ENCODE data around the gene DENND2A.

Gene DENND2A, protein sequence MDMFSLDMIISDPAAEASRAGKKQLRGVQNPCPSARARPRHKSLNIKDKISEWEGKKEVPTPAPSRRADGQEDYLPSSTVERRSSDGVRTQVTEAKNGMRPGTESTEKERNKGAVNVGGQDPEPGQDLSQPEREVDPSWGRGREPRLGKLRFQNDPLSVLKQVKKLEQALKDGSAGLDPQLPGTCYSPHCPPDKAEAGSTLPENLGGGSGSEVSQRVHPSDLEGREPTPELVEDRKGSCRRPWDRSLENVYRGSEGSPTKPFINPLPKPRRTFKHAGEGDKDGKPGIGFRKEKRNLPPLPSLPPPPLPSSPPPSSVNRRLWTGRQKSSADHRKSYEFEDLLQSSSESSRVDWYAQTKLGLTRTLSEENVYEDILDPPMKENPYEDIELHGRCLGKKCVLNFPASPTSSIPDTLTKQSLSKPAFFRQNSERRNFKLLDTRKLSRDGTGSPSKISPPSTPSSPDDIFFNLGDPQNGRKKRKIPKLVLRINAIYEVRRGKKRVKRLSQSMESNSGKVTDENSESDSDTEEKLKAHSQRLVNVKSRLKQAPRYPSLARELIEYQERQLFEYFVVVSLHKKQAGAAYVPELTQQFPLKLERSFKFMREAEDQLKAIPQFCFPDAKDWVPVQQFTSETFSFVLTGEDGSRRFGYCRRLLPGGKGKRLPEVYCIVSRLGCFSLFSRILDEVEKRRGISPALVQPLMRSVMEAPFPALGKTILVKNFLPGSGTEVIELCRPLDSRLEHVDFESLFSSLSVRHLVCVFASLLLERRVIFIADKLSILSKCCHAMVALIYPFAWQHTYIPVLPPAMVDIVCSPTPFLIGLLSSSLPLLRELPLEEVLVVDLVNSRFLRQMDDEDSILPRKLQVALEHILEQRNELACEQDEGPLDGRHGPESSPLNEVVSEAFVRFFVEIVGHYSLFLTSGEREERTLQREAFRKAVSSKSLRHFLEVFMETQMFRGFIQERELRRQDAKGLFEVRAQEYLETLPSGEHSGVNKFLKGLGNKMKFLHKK

GRCh38 chr7:140640727-140641523 is at the start of gene DENND2A:
Gene DENND2A (minus strand): TSS chr7:140640813. CDS start chr7:140602397, 38,416 bp downstream.
- no peak for TF ChIP-seq Cebpa-rat (IDR thresholded peaks at IDR 0.05)
- Histone ChIP-seq H3K9ac (peak within 1 kb of the TSS; percentile 53 to 78 (median 67); a peak in 19 of 22 replicates), H3K9me3 (replicated peaks in 1 of 11) (no peaks in the 10 kb centered on the region), H3K4me1 (peaks cover 35 to 47% (median 43%) of the 10 kb centered on the region in 10 experiments), H3K27ac (peak within 1 kb of the TSS in 9 of 11 experiments; percentile 20 to 60 (median 41); a peak in 16 of 22 replicates), H3K4me2 (peak within 1 kb of the TSS; percentile 94 to 100 (median 99)), H3K36me3 (no peaks in the 10 kb centered on the region), H4K20me1 (peaks cover 0 to 21% (median 4%) of the 10 kb centered on the region in 11 experiments; a peak in 7 of 22 replicates), H3K4me3 (peak within 1 kb of the TSS; percentile 54 to 74 (median 68)), H3K27me3 (peaks cover 25 to 56% (median 36%) of the 10 kb centered on the region in 11 experiments)

DNA sequence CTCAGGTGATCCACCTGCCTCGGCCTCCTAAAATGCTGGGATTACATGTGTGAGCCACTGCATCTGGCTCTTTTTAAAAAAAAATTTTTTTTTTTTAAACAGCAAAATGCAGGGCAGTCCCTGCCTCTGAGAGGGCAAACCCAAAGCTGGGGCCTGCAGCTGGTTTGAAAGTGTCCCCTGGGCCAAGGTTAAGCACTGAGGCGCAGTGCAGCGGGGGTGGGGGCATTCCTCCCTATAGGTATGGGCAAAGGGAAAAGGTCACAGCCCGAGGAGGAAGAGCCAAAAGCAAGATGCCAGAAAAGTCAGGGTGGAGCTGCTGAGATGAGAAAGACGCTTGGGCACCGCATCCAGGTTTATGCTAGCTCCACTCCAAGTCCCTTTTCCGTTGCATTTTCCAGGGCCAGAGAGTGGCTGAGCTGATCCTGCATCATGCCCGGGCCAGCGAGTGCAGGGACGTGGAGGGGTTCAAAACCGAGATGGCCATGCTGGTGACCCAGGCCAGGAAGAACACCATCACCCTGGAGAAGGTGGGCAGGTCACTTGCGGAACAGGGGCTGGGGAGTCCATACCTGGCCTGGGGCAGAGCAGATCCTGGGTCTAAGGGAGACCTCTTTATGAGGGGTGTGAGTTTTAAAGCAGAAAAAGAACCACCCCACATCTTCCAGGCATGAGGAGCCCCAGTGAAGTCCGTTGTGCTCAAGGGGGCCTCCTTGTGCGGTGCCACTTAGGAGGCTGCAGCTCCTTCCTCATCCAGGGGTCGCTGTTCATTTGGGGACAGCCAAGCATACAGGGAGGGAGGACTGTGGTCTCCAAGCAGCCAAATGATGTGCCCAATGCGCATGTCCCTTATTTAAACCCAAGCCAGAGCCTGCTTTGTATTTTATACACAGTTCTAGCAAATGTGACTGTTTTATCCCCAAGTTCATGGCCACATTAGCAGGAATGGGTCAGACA is 48.9 kb upstream of the DENND2A start:
- Histone ChIP-seq H3K9me3 (replicated peaks in 1 of 11) (no peaks in the 10 kb centered on the region), H3K4me2 (no peak overlapping the region), H3K4me1 (no peaks in the 10 kb centered on the region), H3K36me3 (peaks cover 32 to 87% (median 70%) of the 10 kb centered on the region in 11 experiments; a peak in 21 of 22 replicates), H4K20me1 (no peaks in the 10 kb centered on the region; a peak in 1 of 22 replicates), H3K4me3 (no peak overlapping the region), H3K27me3 (no peaks in the 10 kb centered on the region), H3K9ac (no peak overlapping the region), H3K27ac (no peak overlapping the region)
- TF ChIP-seq Cebpa-rat (IDR thresholded peaks at IDR 0.05): no peak

GRCh38 chr7:140688341-140688740 is 47.7 kb upstream of the DENND2A start:
- H3K9ac ChIP-seq: no peak overlapping the region
- peaks cover 37 to 94% (median 79%) of the 10 kb centered on the region in 11 experiments; a peak in 21 of 22 replicates for H3K36me3 ChIP-seq
- H3K27ac ChIP-seq: no peak overlapping the region
- H3K4me1 ChIP-seq: no peaks in the 10 kb centered on the region
- no peaks in the 10 kb centered on the region for H3K27me3 ChIP-seq
- H3K4me2 ChIP-seq: no peak overlapping the region
- H4K20me1 ChIP-seq: no peaks in the 10 kb centered on the region; a peak in 1 of 22 replicates
- no peaks in the 10 kb centered on the region for H3K9me3 ChIP-seq (replicated peaks in 1 of 11)
- H3K4me3 ChIP-seq: no peak overlapping the region
- TF ChIP-seq Cebpa-rat (IDR thresholded peaks at IDR 0.05): no peak

DNA sequence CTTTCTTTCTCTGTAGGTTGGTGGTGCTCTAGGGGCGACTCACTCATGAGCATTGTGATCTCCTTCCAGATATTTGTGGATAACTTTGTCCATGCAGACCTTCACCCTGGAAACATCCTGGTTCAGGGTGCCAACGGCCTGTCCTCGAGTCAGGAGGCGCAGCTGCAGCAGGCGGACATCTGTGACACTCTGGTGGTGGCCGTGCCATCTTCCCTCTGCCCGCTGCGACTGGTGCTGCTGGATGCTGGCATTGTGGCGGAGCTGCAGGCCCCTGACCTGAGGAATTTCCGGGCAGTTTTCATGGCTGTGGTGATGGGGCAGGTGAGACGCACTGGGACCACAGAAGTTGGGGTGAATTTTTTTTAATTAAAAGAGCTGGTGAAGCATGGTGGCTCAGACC is 46.3 kb upstream of the DENND2A start:
- no peaks in the 10 kb centered on the region; a peak in 1 of 22 replicates for H4K20me1 ChIP-seq
- H3K36me3 ChIP-seq: peaks cover 44 to 94% (median 79%) of the 10 kb centered on the region in 11 experiments; a peak in 21 of 22 replicates
- H3K4me1 ChIP-seq: no peaks in the 10 kb centered on the region
- no peak overlapping the region for H3K9ac ChIP-seq
- H3K4me2 ChIP-seq: no peak overlapping the region
- no peak overlapping the region for H3K4me3 ChIP-seq
- H3K27ac ChIP-seq: no peak overlapping the region
- TF ChIP-seq Cebpa-rat (IDR thresholded peaks at IDR 0.05): no peak
- H3K27me3 ChIP-seq: no peaks in the 10 kb centered on the region
- no peaks in the 10 kb centered on the region for H3K9me3 ChIP-seq (replicated peaks in 1 of 11)

DNA sequence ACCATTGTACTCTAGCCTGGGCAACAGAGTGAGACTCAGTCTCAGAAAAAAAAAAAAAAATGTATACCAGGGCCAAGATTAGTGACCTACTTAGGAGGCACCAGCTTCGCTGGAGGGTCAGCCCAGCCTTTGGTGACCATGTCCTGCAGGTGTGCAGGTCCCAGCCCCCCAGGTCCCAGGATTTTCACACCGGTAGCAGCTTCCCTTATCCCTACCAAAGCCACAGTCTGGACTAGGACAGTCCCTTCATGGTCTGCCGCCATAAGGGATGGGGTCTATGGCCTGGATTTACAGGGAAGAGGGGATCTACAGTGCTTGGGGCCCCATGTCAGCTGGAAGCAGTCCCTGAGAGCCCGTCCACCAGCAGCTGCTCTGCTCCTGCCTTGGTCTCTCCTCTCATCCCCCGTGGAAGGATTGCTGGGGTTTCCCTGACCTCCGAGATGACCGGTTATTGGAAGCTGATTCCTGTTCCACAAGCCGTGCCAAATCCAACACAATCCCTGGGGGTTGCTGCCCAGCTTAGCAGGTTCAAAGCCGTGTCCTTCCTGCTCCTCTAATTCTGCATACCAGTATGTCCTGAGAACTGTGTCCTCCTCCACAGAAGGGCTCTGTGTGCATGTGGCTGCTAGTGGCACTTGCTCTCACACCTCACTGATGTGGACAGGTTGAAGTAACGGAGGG is 44.9 kb upstream of the DENND2A start:
- Histone ChIP-seq H3K27me3 (no peaks in the 10 kb centered on the region), H3K4me2 (no peak overlapping the region), H4K20me1 (peaks cover 0 to 5% (median 0%) of the 10 kb centered on the region in 11 experiments; a peak in 1 of 22 replicates), H3K4me3 (no peak overlapping the region), H3K4me1 (no peaks in the 10 kb centered on the region), H3K9ac (no peak overlapping the region), H3K27ac (no peak overlapping the region), H3K36me3 (peaks cover 48 to 96% (median 85%) of the 10 kb centered on the region in 11 experiments), H3K9me3 (replicated peaks in 1 of 11) (no peaks in the 10 kb centered on the region)
- no peak for TF ChIP-seq Cebpa-rat (IDR thresholded peaks at IDR 0.05)

GRCh38 chr7:140684066-140684950 is 43.7 kb upstream of the DENND2A start:
- Histone ChIP-seq H3K9me3 (replicated peaks in 1 of 11) (no peaks in the 10 kb centered on the region), H3K4me1 (no peaks in the 10 kb centered on the region), H3K9ac (no peak overlapping the region), H3K27ac (no peak overlapping the region), H4K20me1 (peaks cover 0 to 5% (median 0%) of the 10 kb centered on the region in 11 experiments; a peak in 1 of 22 replicates), H3K36me3 (peaks cover 53 to 99% (median 89%) of the 10 kb centered on the region in 11 experiments), H3K4me2 (no peak overlapping the region), H3K4me3 (no peak overlapping the region), H3K27me3 (no peaks in the 10 kb centered on the region)
- TF ChIP-seq Cebpa-rat (IDR thresholded peaks at IDR 0.05): no peak
